SK-N-DZ (cell line): ENCODE measurements around the gene SMG6.

Experiments
- DNase-seq: peaks from one replicate; pipeline ENCODE4 v3.0.0-alpha.2; 2015; ENCODE audit warnings: low spot score

The SMG6 gene

GRCh38 chr17:2081564-2081963 is 222.0 kb downstream of the SMG6 start:
- DNase-seq, result no peak

GRCh38 chr17:2077040-2077439 is 226.5 kb downstream of the SMG6 start:
- DNase-seq, result no peak

- DNase-seq, result peak; percentile 62
Observed at GRCh38 chr17:2076087-2076984, 227.2 kb downstream of the SMG6 start.

- DNase-seq, result peak; percentile 57
Observed at GRCh38 chr17:2075336-2076086, 228.1 kb downstream of the SMG6 start.

GRCh38 chr17:2074919-2075318 is 228.7 kb downstream of the SMG6 start:
- DNase-seq, result no peak

- no peak for DNase-seq
Observed at GRCh38 chr17:2071455-2072281, 231.9 kb downstream of the SMG6 start.

- no peak for DNase-seq
Observed at GRCh38 chr17:2071024-2071385, 232.6 kb downstream of the SMG6 start.

- no peak for DNase-seq
Observed at GRCh38 chr17:2070241-2071023, 233.2 kb downstream of the SMG6 start.

- no peak for DNase-seq
Observed at GRCh38 chr17:2068519-2069051, 235.0 kb downstream of the SMG6 start.

- DNase-seq, result no peak
Observed at GRCh38 chr17:2068031-2068518, 235.5 kb downstream of the SMG6 start.

GRCh38 chr17:2067608-2068024 is 236.0 kb downstream of the SMG6 start:
- DNase-seq, result no peak

- DNase-seq, result no peak
Observed at GRCh38 chr17:2067048-2067561, 236.5 kb downstream of the SMG6 start.

- no peak for DNase-seq
Observed at GRCh38 chr17:2065949-2066400, 237.6 kb downstream of the SMG6 start.

- no peak for DNase-seq
Observed at GRCh38 chr17:2064980-2065785, 238.4 kb downstream of the SMG6 start.

- DNase-seq, result no peak
Observed at GRCh38 chr17:2064520-2064971, 239.0 kb downstream of the SMG6 start.

- DNase-seq, result no peak
Observed at GRCh38 chr17:2064147-2064489, 239.5 kb downstream of the SMG6 start.

- no peak for DNase-seq
Observed at GRCh38 chr17:2063261-2064146, 240.1 kb downstream of the SMG6 start.

GRCh38 chr17:2062571-2063183 is 240.9 kb downstream of the SMG6 start:
- no peak for DNase-seq
